HG03571 (cell line): Measurements from ENCODE around the gene PDRG1.

Source experiments
- ATAC-seq: cut with Tn5 transposase; IDR thresholded peaks from one replicate; pipeline ENCODE4 v1.9.1; 2021; ENCODE audit not compliant: unreplicated experiment

The PDRG1 gene

DNA sequence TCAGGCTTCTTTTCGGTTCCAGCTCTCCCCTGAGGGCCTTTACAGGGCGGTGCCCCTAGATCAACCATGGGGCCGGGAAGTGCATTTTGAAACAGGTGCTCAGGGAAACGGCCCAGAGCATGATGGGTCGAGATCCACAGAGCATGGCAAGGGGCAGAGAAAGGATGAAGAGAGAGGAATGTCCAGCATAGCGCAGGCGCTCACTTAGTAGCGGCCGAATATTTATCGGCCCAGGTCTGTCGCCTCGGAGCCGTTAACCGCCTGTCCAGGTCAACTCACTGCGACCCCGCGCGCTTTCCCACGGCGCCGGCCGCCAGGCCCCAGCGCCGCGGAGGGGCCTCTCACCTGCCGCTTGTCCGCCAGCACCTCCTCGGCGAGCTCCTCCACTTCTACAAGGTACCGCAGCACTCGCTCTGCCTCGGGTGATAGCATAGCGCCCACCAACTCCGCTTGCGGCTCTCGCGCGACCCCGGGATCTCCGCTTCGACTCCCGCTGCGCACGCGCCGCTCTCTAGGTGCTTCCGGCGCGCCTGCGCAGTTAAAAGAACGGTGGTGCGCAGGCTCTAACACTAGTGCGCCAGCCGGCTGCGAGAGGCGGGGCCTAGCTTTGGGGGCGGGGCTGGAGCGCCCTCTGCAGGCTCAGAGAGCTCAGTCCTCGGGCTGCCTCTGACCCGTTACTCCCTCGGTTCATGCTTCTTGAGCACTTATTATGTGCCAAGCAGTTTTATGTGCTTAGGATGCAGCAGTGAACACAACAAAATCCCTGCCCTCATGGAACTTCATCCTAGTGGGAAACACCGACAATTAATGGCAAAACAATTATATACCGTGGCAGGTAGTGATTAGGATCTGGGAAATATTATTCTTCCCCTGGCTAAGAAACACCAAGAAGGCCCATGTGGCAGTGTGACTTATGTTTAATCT lies at the start of gene PDRG1:
Gene PDRG1, minus strand, starts transcription at position 517 of the 924 bp plus-strand sequence. Its CDS starts 85 bp downstream, at position 432.
- ATAC-seq = peak; percentile 82

DNA sequence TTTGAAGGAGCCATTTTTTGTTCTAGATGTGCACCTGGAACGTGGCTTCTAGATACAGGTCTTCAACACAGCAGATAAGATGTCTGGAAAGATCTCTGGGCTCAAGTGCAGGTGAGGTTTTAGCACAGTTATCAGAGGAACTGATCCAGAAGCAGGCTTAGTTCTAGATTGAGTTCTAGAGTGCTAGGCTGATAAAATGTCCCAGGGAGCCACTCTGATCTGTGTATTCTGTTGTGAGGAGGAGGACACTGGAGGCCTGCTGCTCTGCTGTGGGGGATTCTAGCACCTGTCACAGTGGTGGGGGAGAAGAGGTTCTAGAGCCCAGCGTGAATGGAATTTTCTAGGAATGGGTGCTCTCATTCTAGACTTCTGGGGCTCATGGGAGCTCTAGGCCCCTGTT lies 46.4 kb upstream of the PDRG1 start:
- ATAC-seq = no peak

DNA sequence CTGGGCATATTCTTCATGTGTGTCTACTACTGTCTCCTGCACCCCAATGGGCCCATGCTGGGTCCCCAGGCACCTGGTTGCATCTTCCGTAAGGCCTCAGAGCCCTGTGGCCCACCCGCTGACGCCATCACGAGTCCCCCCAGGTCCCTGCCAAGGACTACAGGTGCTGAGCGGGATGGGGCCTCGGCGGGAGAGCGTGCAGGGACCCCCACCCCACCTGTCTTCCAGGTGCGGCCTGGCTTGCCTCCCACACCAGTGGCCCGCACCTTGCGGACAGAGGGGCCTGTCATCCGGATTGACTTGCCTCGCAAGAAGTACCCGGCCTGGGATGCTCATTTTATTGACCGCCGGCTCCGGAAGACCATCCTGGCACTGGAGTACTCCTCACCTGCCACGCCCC lies 45.1 kb upstream of the PDRG1 start:
- ATAC-seq = no peak

DNA sequence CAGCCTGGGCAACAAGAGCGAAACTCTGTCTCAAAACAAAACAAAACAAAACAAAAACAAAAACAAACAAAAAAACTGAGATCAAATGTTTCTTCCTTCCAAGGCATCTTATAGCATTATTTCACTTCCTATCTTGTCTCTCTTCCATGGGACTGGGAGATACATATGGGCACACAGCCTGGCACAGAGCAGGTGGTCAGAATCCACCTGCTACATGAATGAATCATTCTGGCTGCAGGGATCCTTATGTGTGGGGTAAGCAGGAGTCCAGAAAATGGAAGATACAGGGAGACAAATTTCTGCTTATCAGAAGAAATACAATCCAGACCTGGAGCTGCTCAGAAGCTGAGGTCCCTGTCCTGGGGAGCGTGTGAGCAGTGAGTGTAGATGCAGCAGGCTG lies 40.2 kb upstream of the PDRG1 start:
- ATAC-seq = no peak

DNA sequence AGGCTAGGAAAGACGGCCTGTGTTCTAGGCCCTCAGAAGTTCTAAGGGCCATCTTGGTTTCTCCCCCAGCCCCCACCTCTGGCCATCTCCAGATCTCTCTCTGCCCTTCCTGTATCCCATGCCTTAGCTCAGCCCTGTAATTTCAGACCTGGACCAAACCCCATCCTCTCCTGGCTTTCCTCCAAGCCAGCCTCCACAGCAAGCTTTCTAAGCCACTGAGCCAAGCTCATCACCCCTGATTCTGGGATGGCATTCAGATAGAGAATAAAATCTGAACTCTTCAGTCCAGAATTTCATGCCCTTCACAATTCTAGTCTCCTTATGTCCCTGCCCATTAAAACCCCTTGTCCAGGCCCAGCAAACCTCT lies 39.5 kb upstream of the PDRG1 start:
- ATAC-seq = no peak

DNA sequence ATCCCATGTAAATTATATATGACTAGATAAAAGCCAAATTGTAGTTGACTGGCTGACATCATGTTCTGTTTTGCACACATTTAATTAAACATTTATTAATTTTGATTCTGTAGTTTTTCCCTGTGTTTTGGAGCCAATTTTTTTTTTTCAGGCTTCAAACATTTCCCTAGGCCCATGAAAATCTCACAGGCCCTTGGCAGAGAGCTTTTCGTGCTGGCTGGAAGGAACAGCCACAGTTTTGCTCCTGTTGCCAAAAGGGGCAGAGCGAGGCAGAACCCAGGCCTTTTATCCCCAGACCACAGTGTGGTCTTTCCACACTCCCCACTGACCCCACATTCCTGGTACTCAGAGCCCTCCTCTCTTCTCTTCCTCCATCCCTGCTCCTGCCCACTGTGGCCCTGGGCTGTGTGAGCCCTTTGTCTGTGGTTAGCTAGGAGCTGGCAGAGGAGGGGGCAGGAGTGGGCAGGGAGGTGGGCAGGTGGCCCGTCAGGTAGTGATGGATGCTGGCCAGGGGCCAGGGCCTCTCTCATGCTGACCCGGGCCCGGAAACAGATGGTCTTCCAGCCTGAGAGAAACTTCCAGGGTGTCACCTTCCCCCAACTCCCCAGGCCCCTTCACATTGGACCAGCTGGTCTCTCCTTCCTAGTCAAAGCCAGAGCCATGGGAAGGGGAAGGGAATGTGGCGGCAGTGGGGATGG lies 38.9 kb upstream of the PDRG1 start:
- ATAC-seq = no peak

DNA sequence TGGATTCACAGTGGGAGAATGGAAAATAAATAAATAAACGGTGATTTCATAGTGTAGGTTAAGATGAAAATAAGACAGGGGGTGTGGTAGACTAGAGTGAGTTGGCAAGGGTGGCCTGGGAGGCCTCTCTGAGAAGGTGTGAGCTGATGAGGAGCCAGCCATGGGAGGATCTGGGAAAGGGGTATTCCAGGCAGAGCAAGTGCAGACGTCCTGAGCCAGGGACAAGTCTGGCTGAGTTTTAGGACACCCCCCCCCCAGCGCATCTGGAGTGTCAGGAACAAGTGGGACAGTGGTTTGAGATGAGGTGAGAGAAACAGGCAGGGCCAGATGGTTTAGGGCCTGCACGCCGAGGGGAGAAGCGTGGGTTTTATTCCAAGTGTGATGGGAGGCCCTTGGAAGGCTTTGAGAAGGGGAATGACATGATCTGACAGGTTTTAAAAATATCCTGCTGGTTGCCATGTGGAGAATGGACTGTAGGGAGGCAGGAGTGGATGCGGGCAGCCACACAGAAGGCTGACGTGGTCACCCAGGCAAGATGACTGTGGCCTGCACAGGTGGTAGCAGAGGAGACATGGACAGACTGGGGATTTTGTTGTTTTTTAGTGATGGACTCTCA lies 37.3 kb upstream of the PDRG1 start:
- ATAC-seq = no peak

DNA sequence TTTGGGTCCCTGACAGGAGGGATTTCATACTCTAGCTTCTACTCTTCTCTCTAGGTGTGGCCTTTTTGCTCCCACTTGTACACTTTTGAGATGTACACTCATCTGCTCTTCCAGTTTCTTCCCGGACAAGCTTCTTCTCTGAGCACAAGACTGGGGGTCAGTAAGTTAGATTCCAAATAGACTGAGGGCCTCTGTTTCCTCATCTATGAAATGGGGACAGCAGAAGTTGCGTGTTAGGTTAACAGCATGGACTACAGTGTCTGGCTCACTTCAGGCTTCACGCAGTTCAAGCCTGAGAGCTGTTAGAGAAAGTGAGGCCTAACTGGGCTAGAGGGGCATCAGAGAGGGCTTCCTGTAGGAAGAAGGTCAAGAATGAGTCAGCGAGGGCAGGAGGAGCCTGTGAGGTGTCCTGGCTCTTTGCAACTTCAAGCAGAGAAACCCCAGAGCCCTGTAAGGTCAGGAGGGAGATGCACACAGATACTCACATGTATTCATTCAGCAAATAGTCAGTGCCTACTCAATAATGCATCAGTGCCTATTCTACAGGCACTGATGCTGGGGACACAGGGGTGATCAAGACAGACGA lies 36.7 kb upstream of the PDRG1 start:
- no peak for ATAC-seq

DNA sequence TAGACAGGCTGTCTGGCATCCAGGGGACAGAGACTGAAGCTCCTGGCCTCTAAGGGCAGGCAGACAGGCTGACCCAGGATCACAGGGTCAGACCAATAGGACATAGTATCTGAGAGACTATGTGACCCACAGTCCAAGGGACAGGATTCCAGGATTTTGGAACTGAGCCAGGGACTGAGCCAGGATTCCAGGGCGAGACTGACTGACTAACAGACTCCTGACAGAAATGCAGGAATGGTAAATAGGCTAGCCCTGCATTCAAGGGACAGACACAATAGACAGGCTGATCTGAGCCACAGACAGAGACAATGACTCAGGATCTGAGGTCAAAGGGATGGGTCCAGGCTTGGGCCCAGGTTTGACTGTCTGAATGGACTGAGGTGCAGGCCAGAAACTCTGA lies 35.9 kb upstream of the PDRG1 start:
- ATAC-seq = no peak

DNA sequence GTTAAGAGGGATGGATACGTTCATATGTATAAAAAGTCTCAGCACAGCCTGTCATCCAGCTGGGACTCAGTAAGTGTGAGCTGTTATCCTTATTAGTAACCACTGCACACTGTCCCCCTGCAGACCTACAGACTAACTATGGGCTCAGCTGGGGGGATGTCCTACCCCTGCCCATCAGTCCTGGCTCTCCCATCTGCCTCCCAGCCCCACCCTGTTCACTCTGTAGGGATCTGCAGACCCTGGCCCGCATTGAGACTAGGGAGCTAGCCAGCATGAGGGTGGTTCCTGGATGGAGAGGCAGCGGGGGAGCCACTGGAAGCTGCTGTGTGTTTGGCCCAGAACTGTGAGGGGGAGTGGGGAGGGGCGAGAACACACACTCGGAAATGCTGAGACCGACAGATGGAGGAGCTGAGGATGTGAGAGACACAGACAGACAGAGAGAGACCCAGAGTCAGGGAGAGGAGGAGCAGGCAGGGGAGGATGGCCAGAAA lies 33.2 kb upstream of the PDRG1 start:
- ATAC-seq = no peak

DNA sequence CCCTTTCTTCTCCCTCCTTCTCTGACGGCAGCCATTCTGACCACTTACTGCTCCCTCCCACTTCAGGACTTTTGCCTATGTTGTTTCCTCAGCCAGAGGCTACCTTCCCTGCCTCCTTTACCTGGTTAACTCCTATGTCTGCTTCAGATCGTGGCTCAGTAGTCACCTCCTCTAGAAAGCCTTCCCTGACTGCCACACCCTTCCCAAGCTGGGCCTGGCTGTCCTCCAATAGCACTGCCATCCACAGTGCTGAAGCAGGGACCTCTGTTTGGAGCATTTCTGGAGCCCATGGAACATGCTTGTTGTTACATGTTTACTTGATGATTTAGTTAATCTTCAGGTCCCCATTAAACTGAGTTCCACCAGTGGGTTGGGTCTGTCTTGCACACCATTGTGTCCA lies 29.9 kb upstream of the PDRG1 start:
- ATAC-seq = no peak

DNA sequence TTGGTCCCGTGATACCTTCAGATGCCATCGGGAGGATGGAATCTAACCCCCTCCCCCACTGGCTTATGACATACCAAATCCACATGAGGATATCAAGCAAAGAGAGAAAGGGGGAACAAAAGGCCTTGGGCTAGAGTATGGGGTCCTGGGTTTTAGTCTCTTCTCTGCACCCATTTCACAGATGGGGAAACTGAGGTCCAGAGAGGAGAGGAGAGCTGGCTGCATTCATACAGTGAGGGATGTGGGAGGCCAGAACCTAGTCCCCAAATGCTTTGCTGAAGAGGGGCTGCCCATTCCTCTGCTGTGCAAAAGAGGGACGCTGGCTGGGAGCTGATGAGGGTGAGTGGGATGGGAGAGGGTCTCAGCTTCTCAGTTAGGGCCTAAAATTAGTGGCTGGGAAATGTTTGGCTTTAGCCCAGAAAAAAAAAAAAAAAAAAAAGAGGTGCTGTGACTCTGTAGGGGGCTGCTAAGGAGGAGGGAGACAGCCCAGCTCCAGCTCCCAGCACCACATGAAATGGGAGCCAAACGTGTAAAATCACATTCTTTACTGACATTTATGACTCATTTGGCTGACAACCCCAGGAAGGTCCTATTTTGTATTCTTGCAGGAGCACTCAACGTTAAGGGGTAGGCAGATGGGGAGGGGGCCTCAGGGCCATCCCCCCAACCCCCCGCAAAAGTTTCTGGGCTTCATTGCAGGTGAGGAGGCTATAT lies 28.0 kb upstream of the PDRG1 start:
- no peak for ATAC-seq

DNA sequence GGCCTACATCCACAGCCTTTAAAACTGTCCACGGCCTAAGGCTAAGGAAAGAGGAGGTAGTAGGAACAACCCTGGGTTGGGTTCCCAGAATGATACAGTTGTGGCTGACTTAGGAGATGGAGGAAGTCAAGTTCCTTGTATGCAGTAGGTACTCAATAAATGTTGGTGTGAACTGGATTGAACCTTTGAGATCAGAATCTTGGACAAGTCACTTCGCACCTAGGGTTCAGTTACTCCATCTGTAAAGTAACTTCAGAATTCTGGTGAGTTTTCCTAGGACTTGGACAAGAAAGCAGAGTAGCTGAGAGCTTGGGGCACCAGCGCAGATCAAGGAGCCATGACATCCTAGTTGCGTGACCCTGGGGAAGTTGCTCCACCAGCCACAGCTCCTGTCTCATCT lies 25.2 kb upstream of the PDRG1 start:
- ATAC-seq = no peak

DNA sequence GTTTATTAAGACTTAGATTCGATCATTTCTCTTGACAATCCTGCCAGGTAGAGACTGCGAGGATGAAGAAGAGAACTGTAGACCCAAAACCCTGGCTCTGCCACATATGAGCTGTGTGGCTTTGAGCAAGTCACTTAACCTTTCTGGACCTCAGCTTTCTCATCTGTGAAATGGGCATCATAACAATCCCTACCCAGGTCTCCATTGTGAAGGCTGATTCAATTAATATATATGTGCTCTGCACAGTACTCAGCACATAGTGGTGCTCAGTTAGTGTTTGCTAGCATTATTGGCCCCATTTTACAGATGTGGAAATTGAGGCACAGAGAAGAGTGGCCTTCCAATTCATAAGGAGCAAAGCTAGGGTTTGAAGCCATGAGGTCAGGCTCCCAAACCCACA lies 24.0 kb upstream of the PDRG1 start:
- ATAC-seq = no peak

DNA sequence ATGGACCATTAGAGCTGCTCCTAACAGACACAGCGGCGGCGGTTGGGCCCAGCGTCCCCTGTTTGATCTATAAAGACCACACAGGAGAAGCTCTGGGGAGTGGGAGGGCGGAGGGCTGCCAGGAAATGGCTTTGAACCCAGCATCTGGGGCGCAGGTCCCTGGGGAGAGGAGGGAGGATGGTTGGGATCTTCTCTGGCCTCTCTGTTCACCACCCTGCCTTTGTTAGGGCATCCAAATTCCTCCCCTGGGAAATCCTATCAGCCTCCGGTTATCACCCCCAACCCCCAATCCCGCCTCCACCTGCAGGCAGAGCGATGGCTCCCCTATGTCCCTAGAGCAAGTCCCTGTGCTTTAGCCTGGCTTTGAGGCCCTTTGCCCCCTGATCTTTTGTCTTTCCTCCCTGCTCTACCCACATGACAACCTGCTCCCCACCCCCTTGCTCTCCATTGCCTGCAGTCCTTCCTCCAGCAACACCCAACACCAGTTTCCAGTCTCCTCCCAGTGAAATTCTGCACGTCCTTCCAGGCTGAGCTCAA lies 23.2 kb upstream of the PDRG1 start:
- no peak for ATAC-seq

DNA sequence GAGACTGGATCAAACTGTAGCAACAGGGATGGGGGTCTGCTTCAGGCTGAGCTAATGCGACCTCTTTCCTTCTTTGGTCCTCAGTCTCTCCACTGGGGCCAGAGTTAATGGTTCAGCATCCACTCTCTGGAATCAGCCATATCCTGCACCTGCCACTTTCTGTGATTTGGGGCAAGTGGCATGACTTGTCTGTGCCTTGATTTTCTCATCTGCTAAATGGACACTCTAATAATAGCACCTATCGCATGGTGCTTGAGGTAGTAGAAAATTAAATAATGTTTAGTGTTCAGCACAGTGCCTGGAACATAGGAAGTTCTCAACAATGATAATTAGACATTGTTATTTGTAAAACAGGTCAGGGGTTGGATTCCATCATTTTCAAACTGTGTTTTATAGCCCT lies 22.4 kb upstream of the PDRG1 start:
- no peak for ATAC-seq

DNA sequence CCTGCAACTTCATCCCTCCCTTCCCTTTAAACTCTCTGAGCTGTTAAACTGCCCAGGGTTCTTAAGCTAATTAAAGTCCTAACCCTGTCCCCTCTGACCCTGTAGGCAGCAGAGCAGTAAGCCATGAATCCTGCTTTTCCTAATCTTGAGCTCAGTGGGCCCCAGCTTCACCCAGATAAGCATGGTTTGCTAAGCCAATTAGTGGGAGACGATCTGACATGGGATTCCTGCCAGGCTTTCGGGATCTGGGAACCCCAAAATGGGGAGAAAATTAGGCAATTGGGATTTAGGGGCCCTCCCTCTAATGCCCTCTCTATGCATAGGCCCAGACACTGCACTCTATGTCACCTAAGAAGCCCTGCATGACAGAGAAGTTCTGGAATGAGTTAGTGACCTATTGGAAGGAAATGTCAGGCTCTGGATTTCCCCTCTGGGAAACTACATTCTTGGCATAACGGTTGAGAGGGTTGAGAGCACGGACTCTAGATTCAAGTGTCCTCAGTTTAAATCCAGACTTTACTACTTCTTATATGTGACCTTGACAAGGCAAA lies 20.7 kb upstream of the PDRG1 start:
- ATAC-seq = no peak

DNA sequence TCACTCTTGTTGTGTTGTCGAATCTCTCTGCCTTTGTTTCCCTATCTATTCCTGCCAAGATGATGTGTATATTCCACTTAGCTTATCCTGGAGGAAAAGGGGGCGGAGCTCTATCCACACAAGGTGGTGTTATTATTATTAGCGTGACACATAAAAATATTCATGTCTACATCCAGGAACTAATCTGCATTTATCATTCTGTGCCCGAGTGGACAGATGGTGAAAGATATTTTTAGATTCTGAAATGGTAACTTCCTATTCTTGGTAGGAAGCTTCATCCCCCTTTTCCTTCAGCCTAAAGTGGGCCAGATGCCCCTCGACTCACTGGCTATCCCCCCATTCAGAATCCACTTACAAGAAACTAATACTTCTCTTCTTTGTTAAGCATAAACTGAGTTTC lies 18.1 kb upstream of the PDRG1 start:
- no peak for ATAC-seq

DNA sequence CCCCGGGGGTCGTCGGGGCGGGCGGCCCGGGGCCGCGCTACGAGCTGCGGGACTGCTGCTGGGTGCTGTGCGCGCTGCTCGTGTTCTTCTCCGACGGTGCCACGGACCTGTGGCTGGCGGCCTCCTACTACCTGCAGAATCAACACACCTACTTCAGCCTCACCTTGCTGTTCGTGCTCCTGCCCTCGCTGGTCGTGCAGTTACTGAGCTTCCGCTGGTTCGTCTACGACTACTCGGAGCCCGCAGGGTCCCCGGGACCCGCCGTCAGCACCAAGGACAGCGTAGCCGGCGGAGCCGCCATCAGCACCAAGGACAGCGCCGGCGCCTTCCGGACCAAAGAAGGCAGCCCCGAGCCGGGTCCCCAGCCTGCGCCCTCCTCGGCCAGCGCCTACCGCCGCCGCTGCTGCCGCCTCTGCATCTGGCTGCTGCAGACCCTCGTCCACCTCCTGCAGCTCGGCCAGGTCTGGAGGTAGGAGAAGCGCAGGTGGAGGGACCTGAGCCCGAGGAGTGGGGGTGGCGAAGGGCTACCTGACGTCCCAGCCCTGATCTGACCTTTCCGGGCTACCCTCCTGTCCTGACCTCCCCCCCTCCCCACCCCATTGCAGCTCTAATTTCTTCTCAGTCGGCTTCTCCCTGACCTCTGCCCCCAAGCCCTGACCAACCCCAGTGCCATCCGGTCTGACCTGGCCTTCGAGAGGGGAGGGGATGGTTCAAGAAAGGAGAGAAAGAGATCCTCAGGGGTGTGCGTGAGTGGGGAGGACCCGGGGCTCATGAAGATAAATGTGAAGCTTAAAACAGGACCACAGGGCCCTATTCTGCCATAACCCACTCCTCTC lies 16.7 kb upstream of the PDRG1 start:
- ATAC-seq = no peak
